Cerebellar nuclear complex (tissue), 1 donor: Measurements from ENCODE around the gene COBLL1.

ENCODE experiments used
- DNase-seq, 2 experiments: peaks; one replicate each; lab custom pipeline; 2025; lab: John Stamatoyannopoulos, UW

COBLL1 gene

DNA sequence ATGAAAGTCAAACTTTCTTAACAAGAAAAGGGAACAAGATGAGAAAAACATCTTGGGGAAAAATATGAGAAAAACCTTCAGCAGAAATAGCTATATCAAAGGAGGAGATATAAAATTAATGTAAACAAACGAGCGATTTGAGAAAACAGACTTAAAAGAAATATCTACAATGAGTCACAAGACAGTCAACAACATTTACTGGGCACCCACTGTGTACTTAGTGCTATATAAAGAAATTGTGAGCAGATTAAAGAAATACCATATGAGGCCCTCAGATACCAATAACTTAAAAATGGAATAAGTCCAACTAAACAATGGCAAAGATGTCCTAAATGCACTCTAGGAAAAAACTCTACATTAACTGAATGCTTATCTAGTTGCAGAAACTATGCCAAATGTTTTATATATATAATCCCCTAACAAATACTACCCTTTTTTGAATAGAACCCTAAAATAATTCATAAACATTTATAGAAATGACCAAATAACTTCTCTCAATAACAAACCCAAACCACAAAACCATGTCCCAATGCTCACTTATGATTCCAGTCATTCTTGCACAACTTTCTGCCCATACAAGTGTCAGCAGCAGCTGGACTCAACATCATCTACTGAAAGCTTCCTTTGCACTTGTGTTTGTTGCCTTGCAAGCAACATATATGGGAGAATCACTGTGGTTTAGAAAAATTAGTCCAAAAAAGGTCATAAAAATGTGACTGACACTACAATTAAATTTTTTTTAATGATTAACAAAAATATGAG lies 83.5 kb downstream of the COBLL1 start:
- DNase-seq = no peak

DNA sequence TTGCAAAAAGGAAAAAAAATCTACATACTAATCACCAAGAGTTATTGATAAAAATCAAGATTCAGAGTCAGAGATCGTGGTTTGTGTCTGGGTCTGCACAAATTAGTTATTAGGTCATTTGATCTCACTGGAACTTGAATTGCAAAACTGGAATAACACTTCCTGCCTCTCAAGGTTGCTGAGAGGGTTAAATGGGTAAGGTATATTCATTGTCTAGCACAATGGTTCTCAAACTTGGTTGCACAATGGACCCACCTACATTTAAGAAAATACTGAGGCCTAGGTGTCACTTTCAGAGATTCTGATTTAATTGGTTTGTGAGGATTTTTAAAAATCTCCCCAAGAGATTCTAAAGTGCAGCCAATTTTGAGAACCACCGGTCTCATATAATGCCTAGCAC lies 84.8 kb downstream of the COBLL1 start:
- DNase-seq = no peak

DNA sequence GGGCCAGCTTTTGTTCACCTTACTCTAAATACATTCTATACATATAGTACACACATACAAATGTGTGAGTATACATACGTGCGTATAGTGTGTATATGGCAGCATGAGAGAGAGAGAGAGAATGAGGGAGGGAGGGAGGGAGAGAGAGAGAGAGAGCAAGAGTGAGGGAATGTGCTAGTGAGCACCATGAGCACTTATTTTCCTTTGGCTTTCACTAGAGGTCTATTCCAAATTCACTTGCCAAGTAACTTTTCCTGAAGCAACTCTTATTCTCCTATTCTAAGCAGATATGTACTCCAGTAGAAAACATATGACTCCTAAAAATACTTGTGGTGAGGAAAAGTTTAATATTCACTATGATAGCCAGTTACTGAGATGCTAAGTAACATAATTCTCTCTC lies 85.7 kb downstream of the COBLL1 start:
- DNase-seq = no peak

DNA sequence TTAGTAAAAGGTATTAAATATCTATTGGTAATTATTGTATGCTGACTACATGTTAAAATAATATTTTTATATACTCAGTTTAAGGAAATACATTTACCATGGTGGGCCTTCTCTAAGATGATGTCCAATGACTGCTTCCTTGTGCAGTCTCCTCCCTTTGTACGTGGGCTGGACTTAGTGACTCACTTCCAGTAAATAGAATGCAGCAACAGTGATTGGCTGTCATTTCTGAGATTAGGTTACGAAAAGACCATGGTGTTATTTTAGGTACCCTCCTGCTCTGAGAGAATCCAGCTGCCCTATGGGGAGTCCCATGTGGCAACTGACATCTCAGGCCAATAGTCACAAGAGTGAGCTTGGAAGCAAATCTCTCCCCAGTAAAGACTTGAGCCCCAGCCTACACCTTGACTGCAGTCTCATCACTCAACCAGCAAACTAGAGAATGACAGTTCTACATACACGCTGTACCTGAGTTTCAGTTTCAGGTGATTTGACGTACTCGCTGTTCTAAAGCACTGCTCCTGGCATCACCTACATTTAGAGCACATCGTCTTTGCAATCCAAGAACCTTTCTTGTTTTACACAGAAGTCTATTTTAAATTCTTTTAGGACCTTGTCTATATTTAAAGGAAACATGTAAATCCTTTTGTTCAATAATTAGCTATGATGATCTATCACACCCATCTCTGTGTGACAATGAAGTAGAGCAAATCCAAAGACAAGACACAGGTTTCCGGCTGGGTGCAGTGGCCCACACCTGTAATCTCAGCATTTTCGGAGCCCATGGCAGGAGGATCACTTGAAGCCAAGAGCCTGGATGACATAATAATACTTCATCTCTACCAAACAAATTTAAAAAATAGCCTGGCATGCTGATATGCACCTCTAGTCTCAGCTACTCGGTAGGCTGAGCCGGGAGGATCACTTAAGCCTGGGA lies 87.2 kb downstream of the COBLL1 start:
- DNase-seq = no peak

DNA sequence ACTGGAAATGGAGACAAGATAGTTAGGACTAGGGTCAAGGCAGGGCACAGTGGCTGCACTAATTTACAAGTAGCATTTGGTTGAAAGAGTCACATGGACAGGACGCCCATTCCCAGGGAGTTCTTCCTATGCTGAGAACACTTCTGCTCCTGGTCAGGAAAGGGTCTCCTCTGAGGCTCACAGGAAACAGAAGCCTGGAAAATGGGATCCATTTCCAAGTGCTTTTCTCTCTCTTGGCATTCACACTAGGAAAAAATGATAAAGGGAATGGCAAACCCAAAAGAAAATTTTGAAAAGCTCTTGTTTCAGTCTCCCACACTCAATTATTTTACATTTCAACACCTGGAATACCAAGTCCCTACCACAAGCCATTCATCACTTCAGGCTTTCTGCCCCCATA lies 88.7 kb downstream of the COBLL1 start:
- no peak for DNase-seq

DNA sequence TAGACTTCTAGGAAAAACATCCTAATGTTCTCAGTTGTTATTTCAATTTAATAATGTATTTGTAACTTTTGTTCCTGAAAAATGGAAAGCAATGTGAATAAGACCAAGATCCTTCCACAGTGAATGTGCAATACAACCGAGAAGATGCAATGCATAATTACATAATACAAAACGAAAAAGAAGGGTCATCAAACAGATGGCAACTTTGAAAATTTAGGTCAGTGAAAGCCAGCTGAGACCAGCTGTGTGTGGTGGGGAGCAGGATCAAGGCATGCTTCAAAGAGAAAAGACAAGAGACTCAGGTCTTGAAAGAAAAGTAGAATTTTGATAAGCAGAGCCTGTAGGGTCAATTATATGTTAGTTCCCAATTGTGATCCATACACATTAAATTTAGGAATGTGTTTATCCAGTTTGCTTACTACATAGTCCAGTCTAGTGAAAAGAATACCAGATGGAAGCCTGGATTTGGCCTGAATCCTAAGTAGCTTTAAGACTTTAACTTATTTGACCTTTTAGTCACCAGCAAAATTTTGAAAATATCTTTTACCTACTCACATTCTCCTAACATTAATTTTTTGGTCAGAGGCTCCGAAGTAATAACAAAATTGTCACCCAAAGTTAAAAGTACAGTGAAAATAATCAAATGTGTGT lies 93.7 kb downstream of the COBLL1 start:
- no peak for DNase-seq

DNA sequence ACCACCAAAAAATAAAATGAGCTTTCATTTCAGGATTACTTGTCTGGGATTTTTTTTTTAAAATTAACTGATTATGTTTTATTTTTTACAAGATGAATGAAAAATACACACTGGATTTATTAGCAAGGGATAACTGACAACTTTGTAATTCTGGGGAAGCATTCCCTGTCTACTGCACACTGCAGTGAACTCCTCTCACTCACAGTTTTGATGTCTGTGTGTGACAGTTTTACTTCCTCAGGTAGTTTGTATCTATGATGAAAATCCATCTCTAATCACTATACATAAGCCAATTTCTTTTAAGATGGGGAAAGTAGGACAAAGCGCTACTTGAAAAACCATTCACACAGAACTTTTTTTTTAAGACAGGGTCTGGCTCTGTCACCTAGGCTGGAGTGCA lies 94.5 kb downstream of the COBLL1 start:
- DNase-seq = no peak

DNA sequence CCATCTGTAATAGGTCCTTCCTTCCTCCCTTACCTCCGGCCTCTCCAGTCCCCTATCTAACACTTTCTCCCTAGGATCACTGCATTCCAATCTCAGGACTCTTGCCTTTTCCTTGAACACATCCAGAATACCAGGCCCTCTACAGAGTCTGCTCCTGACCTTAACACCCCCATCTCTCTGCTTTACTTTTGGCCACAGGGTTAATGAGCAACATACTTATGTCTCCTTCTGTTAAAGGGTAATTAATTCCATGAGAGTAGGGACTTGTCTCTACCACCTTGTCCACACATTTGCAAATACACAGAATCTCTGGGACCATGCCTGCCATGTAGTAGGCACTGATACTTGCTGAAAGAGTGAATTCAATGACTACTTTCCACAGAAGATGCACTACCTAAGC lies 94.9 kb downstream of the COBLL1 start:
- no peak for DNase-seq

DNA sequence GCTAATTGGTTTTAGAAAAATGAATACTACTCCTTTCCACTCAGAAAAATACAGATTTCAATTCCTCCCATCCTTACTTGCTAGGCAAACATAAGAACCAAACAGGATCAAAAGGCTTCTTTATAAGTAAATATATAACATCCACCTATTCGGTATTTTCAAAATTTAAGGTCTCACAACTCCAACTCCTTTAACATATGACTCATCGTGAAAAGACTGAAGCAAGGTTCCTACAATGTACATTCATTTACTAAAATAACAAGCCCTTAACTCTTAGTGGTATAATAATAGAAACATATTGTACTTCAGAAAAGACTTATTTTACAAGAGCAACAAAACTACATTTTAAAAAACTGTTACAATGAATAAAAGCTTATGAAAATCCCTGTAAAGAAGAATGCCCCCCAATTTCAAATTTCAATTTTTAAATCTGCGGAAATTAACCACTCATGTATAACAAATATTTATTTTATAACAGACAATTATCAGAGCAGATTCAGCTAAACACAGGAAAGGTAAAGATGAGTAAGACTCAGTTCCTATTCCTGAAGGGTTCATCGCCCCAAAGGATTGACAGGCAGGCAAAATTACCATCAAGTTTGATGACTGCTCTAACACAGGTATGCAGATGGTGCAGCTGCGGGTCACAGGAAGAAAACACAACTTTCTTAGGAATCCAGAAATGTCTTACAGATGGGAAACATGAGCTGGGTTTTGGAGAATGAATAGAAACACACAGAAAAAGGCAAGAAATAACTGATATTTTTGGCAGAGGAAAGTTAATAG lies 96.4 kb downstream of the COBLL1 start:
- no peak for DNase-seq

DNA sequence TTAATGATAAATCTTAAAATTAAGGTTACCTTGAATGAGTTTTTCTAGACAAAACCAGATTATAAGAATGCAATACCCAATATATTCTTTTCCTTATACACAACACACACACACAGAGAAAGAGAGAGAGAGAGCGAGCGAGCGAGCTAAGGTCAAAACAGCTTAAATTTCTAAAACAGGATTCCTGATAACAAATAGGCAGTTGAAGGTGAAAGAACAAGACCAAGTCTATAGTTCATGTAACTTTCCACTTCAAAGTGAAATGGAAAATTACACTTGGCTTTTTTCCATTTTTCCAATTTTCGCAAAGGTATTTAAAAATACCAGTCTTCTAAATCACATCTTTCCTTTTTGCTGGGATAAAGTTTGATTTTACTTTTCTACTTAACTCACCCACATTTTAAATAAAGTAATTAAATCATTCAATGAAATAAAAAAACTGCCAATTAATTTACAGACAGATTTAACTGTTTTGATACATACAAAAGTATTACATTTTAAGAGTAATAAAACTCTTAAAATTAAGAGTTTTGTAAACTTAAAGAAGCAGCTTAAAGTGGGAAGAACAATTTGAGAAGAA lies 98.8 kb downstream of the COBLL1 start:
- DNase-seq = no peak

DNA sequence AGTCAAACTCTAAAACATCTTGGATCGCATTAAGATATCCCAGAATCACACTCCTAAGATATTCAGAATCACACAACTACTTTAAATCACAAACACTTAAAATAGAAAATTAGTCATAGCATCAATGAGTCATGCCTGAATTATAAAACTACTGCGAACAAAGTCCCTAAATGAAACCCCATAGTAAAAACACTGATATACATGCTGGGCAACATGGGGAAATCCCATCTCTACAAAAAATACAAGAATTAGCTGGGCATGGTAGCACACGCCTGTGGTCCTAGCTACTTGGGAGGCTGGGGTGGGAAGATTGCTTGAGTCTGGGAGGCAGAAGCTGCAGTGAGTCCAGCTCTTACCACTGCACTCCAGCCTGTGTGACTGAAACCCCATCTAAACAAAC lies 101.7 kb downstream of the COBLL1 start:
- no peak for DNase-seq

DNA sequence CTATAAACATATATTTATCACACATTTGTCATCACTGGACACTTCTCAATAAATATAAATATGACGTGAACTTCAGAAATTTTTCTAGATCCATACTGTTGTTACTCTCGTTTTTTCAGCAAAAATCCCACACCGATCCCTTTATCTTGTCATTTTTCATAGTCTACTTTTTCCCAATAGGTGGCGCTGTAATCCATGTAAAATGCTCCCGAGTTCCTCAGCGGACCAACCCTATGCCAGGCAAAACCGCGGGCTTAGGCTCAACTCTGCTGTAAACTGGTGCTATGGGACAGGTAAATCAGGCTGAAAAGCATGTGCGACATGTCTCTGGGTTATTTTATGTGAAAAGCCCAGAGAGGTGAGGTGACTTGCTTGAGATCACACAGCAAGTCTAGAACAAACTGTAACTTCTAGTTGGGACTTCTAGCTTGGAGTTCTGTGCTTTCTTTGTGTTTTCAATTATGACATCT lies 104.0 kb downstream of the COBLL1 start:
- no peak for DNase-seq

DNA sequence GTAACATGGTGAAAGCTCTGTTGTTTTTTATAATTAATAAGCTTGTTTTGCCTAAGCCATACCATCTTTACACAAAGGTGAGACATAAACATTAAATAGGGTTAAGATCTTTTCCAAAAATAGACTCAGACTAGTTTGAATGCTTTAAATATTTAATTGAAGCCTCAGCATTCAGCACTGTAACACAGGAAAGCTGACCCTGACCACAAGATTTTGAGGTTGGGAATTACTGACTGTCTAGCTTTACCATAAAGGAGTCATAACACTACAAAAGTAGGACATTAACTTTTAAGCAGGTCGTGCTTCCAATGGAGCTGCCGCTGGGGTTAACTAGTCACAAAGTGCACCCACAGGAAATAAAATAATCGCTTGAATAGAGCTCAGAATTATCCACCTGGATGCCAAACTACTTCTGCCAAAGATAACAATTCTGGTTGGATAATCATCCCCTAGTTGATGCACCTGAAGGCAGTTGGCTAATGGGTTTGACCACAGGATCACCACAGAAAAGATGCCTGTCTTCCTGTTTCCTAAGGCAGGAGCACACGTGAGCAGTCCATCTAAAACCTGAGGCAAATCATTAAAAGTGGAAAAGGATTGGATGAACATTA lies 106.2 kb downstream of the COBLL1 start:
- DNase-seq = no peak

DNA sequence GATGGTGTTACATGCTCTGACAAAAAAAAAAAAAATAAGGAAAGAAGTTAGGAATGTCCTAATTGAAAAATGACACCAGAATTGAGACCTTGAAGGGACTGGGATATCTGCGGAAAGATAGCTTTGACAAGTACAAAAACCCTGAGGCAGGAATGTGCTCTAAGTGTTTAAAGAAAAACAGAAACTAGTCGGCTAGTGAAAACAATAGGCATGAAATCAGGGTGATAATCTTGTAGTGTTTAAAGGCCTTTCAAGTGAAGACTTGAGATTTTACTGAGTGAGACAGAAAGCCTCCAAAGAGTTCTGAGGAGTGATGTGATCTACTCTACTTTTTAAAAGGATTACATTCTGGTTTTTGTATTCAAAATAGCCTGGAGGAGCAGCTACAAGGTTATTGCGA lies 107.4 kb downstream of the COBLL1 start:
- no peak for DNase-seq

DNA sequence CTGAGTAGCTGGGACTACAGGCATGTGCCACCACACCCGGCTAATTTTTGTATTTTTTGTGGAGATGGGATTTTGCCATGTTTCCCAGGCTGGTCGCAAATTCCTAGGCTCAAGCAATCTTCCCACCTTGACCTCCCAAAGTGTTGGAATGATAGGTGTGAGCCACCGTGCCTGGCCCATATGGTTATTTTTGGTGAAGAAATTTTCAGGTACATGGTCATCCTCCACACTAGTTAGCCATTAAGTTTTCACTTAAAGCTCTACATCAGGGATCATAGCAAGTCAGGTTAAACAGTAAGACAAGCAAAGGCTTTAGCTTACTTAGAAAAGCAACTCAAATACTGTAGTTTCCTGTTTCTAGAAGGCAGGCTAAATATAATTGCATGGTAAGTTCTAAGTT lies 116.1 kb downstream of the COBLL1 start:
- DNase-seq = no peak

DNA sequence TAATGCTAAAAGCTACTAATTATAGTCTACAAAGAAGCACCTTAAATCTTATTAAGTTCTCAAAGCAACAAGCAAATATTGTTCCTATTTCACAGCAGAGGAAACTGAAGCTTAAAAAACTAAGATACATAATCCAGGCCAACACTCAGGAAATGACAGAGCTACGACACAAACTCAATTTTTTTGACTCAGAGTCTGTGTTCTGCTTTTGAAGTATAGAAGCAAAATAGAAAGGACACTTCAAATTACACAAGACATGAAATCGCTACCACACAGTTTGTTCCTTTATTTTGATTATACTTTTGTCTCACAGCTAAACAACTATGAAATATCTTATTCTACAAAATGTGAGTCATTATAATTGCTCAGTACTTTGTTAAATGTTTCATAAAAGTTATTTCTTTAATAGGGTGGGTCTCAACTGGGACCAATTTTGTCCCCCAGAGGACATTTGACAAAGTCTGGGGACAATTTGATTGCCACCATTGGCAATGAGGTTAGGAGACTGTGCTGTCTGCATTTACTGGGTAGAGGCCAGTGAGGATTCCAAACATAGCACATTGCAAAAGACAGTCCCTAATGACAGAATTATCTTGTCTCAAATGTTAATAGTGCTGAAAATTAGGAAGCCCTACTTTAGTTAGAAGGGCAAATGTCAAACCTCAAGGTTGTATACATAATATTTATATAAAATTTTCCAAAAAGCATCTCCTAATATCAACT lies 118.8 kb downstream of the COBLL1 start:
- no peak for DNase-seq

DNA sequence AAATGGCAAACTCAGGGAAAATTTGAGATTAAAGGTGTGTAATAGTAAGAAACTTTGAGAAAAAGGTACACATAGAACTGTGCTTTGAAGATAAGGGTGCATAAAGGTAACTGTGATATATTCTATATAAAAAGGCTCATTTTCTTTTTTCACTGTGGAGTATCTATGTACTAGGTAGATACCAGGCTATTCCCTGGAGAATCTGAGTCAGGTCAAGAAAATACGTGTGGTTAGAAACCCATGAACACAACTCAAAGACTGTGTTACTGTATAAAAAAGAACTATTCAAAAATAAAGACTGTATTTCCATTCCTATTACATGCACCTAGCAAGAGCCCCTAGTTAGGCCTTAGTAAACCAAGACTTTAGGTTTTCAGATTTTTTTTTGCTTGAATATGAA lies 120.2 kb downstream of the COBLL1 start:
- no peak for DNase-seq

DNA sequence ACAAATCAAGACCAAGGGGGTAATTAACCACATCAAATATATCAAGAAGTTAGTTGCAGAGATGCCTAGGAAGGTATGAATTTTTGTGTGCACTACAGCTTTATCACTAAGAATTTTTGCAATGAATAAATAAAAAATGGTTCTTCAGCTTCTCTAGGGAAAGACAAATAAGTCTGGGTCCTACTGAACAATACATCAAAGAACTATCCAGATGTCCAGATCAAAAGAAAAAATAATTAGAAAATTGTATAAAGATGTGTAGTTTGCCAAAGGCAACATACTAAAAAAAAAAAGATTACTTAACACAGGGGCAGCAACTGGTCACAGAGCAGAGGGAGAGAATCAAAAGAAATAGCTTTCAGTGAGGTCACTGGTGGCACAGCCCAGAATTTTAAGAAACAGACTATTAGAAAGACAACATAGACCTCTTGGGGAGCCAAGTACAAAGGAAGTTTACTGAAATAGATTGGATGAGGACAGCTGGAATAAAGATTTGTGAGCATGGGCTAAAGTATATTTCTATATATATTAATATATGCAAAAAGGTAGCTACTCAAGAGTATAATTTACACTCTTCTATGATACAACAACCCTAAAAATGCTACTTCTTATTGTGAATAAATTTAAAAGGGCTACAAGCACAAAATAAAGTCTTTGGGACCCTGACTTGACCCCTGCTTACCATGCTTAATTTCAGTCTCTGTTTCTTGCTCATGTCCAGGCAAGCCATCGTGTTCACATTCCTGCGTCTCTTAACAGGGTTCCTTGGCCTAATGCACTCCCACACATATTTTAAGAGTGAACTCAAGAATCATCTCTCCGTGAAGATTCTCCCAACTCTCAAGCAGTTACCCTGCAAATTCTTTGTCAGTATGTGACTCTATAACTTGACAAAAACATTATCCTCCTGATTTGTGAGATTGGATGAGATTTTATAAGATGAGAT lies 121.4 kb downstream of the COBLL1 start:
- no peak for DNase-seq
